GM23248 (cell line): Measurements from ENCODE around the gene ETS1.

Experiments used
- EZH2 ChIP-seq: fragments of 200-600 bp; sonication (generic); IDR thresholded peaks from 2 replicates; pipeline ENCODE4 v1.6.1; 2018; ENCODE audit warnings: antibody characterized with exemption, mild to moderate bottlenecking; ENCODE audit not compliant: insufficient read depth, poor library complexity, severe bottlenecking
- EZH2phosphoT487 ChIP-seq: fragments of 200-600 bp; sonication (generic); IDR thresholded peaks from 2 replicates; pipeline ENCODE4 v1.6.1; 2018; ENCODE audit warnings: antibody characterized with exemption, moderate library complexity, mild to moderate bottlenecking, low read depth; ENCODE audit not compliant: insufficient read depth

GRCh38 chr11:128450882-128451651, 136.3 kb downstream of the ETS1 start:
- TF ChIP-seq EZH2 (no peak), EZH2phosphoT487 (no peak)
